Cardiac muscle cell (in vitro differentiated cells and primary cell): Measurements from ENCODE around the gene CNMD. TPM values are rescaled to one million over a fixed set of nuclear protein-coding genes. Genes with fewer than 3 reads are reported as not detected.
"Not testable (repeated sequence)": the region's sequence is repeated elsewhere in the genome, so short reads cannot be mapped to it uniquely, and the experiment has no call there.

Experiments used
- DNase-seq, 2 donors: peaks; one replicate each; pipeline versions ENCODE4 v3.0.0 to v3.0.0-alpha.2; 2010 to 2017; ENCODE audit warnings: low read depth in 1 of 2, low spot score in 1 of 2
- H3K27ac ChIP-seq: fragments of 200-600 bp; sonication (generic); 2 replicates; pipeline ENCODE4 v1.5.1; 2016
- H3K27me3 ChIP-seq: fragments of 200-600 bp; sonication (generic); 2 replicates; pipeline ENCODE4 v1.6.0; 2016; ENCODE audit warnings: control low read depth
- H3K36me3 ChIP-seq: fragments of 200-600 bp; sonication (generic); 2 replicates; pipeline ENCODE4 v1.5.1; 2016; ENCODE audit warnings: control low read depth
- H3K4me1 ChIP-seq: fragments of 200-600 bp; sonication (generic); 2 replicates; pipeline ENCODE4 v1.8.1; 2017; ENCODE audit warnings: low read depth, mild to moderate bottlenecking, mixed run types
- H3K4me3 ChIP-seq: fragments of 200-600 bp; sonication (generic); 2 replicates; pipeline ENCODE4 v1.5.1; 2016; ENCODE audit warnings: mild to moderate bottlenecking
- H3K9me3 ChIP-seq: fragments of 200-600 bp; sonication (generic); 2 replicates; pipeline ENCODE4 v1.5.1; 2017; ENCODE audit warnings: low read depth, mild to moderate bottlenecking, control low read depth
- polyA plus RNA-seq: library from polyadenylated mRNA; unstranded; fragments of >200 nt; fragmentation: Nextera tagmentation; extraction: Ambion mirVana; gene quantifications from 2 replicates; pipeline ENCODE4 v1.2.1, GENCODE V29; 2016
- total RNA-seq: library from RNA; depleted of rRNA; stranded (reverse); fragments of >200 nt; gene quantifications from 2 replicates; pipeline ENCODE4 v1.2.3, GENCODE V29; 2016
- TF ChIP-seq, protein P1 (sequence below): IDR thresholded peaks from 2 replicates; pipeline ENCODE4 v1.5.1; 2012; ENCODE audit warnings: low read depth, mild to moderate bottlenecking, low read length

Gene CNMD
- total and polyA plus RNA-seq, 2 experiments from 2014 or later: 0.15 to 0.16 TPM

DNA sequence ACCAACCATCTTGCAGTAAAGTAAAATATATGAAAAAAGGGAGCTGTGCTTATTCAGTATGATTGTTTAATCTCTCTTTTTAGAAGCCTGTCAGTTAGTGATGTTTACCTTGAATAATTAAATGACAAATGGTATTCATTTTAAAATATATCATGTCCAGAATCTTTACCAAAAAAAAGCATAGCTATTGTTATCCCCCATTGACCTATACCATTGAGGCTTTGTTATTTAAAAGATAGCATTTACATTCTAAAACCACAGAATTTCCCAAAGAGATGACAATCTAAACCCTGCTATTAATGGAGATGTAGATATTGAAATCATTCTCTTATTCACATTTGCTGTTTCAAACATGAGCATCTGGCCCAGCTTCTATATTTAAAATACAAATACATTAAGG, 2.2 kb downstream of the CNMD start:
- H3K27me3 ChIP-seq: peaks cover 54% of the 10 kb centered on the region
- H3K4me3 ChIP-seq: no peak overlapping the region
- H3K4me1 ChIP-seq: peaks cover 3% of the 10 kb centered on the region
- no peak overlapping the region for H3K27ac ChIP-seq
- DNase-seq: no peak
- no peaks in the 10 kb centered on the region for H3K36me3 ChIP-seq
- TF ChIP-seq, protein P1, sequence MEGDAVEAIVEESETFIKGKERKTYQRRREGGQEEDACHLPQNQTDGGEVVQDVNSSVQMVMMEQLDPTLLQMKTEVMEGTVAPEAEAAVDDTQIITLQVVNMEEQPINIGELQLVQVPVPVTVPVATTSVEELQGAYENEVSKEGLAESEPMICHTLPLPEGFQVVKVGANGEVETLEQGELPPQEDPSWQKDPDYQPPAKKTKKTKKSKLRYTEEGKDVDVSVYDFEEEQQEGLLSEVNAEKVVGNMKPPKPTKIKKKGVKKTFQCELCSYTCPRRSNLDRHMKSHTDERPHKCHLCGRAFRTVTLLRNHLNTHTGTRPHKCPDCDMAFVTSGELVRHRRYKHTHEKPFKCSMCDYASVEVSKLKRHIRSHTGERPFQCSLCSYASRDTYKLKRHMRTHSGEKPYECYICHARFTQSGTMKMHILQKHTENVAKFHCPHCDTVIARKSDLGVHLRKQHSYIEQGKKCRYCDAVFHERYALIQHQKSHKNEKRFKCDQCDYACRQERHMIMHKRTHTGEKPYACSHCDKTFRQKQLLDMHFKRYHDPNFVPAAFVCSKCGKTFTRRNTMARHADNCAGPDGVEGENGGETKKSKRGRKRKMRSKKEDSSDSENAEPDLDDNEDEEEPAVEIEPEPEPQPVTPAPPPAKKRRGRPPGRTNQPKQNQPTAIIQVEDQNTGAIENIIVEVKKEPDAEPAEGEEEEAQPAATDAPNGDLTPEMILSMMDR: no peak
- H3K9me3 ChIP-seq: no peaks in the 10 kb centered on the region

DNA sequence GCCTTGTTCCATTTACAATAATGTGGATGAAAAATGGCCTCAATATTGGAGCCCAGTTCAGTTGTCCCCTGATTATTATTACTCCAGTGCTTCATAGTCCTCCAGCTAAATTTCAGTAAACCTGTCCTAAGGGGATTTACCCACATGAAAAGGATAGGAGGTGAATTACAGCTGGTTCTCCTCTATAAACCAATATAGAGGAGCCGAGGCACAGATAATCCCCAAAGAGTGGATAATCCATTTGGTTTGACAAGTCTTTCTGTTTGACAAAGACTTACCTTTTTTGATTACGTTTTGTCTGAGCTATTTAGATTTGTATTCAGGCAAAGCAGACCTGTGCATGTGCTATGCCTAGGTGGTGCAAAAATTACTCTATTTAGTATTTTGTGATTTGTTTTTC, 2.7 kb downstream of the CNMD start:
- H3K9me3 ChIP-seq: no peaks in the 10 kb centered on the region
- no peak overlapping the region for H3K4me3 ChIP-seq
- TF ChIP-seq, protein P1: no peak
- peaks cover 48% of the 10 kb centered on the region for H3K27me3 ChIP-seq
- H3K4me1 ChIP-seq: peaks cover 3% of the 10 kb centered on the region
- H3K36me3 ChIP-seq: no peaks in the 10 kb centered on the region
- H3K27ac ChIP-seq: no peak overlapping the region
- DNase-seq: no peak

DNA sequence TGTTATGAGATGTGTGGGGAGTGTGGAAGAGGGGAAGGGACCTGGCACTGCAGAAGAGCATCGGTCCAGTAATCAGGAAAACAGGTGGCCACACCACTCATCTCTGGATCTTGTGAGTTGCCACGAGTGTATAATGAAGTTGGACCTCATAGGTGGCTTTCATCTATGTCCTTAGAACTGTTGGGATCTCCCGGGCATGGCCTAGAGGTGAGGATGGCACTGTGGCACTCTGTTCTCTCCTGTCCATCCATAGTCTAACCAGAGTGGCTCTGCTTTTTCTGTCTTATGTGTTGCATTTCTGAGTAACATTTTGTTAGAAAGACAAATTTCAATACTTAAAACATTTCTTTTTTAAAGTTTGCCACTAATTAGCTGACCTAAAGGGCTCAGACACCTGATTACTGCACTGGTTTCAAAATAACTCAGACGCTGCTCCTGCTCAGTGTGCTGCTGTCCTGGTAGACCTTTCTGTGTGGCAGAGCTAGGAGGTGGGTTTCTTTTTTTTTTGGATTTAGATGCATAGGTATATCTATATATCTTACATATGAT, 5.5 kb downstream of the CNMD start:
- TF ChIP-seq, protein P1: no peak
- no peak overlapping the region for H3K27ac ChIP-seq
- H3K4me1 ChIP-seq: peaks cover 3% of the 10 kb centered on the region
- no peak overlapping the region for H3K4me3 ChIP-seq
- H3K36me3 ChIP-seq: no peaks in the 10 kb centered on the region
- H3K27me3 ChIP-seq: peaks cover 23% of the 10 kb centered on the region
- H3K9me3 ChIP-seq: no peaks in the 10 kb centered on the region
- no peak for DNase-seq

DNA sequence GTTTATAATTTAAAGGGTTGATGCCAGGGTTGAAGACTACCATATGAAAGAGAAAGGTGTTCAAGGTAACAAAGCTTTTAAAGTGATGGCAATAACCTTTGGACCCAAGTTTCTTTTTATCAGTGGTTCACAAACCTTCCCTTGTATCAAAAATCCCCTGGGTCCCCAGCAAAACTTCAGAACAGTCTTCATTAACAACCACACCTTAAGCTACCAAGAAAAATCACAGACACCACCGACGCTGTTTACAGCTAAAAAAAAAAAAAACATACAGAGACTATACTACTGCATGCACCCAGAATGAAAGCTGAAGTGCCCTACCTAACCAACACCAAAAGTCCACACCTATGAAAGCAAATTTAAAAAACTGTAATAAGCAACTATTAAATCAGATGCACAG, 13.4 kb downstream of the CNMD start:
- TF ChIP-seq, protein P1: no peak
- H3K36me3 ChIP-seq: no peaks in the 10 kb centered on the region
- DNase-seq: no peak
- no peaks in the 10 kb centered on the region for H3K9me3 ChIP-seq
- H3K4me3 ChIP-seq: no peak overlapping the region
- no peak overlapping the region for H3K27ac ChIP-seq
- no peaks in the 10 kb centered on the region for H3K4me1 ChIP-seq
- H3K27me3 ChIP-seq: no peaks in the 10 kb centered on the region

DNA sequence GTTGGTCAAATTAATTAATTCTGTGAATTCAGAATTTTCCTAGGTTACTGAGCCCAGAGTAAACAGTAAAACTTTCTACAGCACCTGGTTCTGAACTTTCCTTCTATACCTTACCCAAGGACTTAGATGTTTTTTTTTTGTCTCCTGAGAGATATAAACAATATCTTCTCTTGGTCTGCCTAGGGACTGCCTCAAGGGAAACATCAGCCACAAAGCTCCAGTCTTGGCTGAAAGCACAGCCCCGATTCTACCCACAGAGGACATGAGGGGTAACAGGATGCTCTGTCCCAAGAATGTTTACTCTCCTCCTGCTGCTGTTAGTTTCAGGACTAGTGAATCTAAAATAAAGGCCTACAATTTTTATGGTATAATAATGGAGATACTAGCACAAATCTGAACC, 14.3 kb downstream of the CNMD start:
- TF ChIP-seq, protein P1: no peak
- Histone ChIP-seq H3K4me1 (no peaks in the 10 kb centered on the region), H3K4me3 (no peak overlapping the region), H3K27me3 (no peaks in the 10 kb centered on the region), H3K9me3 (no peaks in the 10 kb centered on the region), H3K27ac (no peak overlapping the region), H3K36me3 (no peaks in the 10 kb centered on the region)
- DNase-seq: no peak

DNA sequence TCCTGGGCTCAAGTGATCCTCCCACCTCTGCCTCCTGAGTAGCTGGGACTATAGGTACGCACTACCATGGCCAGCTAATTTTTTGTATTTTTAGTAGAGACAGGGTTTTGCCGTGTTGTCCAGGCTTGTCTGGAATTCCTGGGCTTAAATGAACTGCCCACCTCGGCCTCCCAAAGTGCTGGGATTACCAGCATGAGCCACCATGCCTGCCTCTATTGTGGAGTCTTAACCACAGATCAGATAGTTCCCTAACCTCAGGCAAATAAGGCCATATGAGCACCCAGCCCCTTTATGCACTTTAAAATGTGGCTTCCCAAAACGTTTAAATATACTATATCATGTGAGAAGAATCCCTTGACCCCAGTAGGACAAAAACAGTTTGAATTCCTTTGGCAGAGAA, 16.4 kb downstream of the CNMD start:
- Histone ChIP-seq H3K36me3 (no peaks in the 10 kb centered on the region), H3K4me3 (no peak overlapping the region), H3K27me3 (no peaks in the 10 kb centered on the region), H3K9me3 (no peaks in the 10 kb centered on the region), H3K27ac (no peak overlapping the region), H3K4me1 (no peaks in the 10 kb centered on the region)
- TF ChIP-seq, protein P1: no peak
- no peak for DNase-seq

DNA sequence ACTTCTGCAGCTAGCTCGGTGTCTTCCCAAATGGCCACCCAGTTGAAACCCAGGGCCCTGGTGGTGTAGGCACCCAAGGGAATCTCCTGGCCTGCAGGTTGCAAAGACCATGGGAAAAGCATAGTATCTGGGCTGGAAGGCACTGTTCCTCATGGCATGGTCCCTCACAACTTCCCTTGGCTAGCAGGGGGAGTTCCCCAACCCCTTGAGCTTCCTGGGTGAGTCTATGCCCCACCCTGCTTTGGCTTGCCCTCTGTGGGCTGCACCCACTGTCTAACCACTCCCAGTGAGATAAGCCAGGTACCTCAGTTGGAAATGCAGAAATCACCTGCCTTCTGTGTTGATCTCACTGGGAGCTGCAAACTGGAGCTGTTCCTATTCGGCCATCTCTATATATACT, 18.3 kb downstream of the CNMD start:
- H3K27me3 ChIP-seq: not testable (repeated sequence)

DNA sequence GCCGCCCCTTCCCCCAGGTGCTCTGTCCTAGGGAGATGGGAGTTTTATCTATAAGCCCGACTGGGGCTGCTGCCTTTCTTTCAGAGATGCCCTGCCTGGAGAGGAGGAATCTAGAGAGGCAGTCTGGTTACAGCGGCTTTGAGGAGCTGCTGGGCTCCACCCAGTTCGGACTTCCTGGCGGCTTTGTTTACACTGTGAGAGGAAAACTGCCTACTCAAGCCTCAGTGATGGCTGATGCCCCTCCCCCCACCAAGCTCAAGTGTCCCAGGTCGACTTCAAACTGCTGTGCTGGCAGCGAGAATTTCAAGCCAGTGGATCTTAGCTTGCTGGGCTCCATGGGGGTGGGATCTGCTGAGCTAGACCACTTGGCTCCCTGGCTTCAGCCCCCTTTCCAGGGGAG, 18.7 kb downstream of the CNMD start:
- H3K4me1 ChIP-seq, H3K27me3 ChIP-seq, H3K36me3 ChIP-seq, H3K9me3 ChIP-seq, DNase-seq, H3K4me3 ChIP-seq, H3K27ac ChIP-seq: not testable (repeated sequence)

More for the DNA sequence above, 18.3 kb downstream of the CNMD start:
- H3K4me3 ChIP-seq, DNase-seq, H3K9me3 ChIP-seq, H3K36me3 ChIP-seq, H3K4me1 ChIP-seq, H3K27ac ChIP-seq: not testable (repeated sequence)
